NT2/D1 (cell line): Measurements from ENCODE around the gene GSPT1.

Source experiments
- SUZ12 ChIP-seq: IDR thresholded peaks from 2 replicates; pipeline ENCODE4 v1.6.1; 2011; ENCODE audit not compliant: insufficient read length, insufficient read depth; ENCODE audit errors: extremely low read depth
- YY1 ChIP-seq: IDR thresholded peaks from 2 replicates; pipeline ENCODE4 v1.6.1; 2011; ENCODE audit not compliant: insufficient read length, insufficient read depth
- ZNF274 ChIP-seq: IDR thresholded peaks from 2 replicates; pipeline ENCODE4 v1.6.1; 2011; ENCODE audit warnings: mild to moderate bottlenecking, low read depth, low read length

- TF ChIP-seq YY1 (no peak), ZNF274 (no peak), SUZ12 (no peak)
These were observed 25.4 kb downstream of the GSPT1 start for GRCh38 chr16:11890231-11890965.
